ENCODE results near the gene ZNF439. TPM values are rescaled to one million over a fixed set of nuclear protein-coding genes. Genes with fewer than 3 reads are reported as not detected.

Gene ZNF439
- total RNA-seq (2021): 2.2 and 3.3 TPM in 2 replicates
- long read RNA-seq, partial matches to known transcripts: 0 of 12 reads
- long read RNA-seq, other reads (novel, unspliced or antisense): 11 of 12 reads

- no peak within 1 kb of the TSS for H2AFZ ChIP-seq (ENCODE audit: low read length)
- H3K27me3 ChIP-seq (ENCODE audit: insufficient read depth, low read length): no peaks in the 10 kb centered on the region
- no peak within 1 kb of the TSS for H3K18ac ChIP-seq (ENCODE audit: insufficient read length, low read depth, low read length)
- no peaks in the 10 kb centered on the region for H3K79me1 ChIP-seq (ENCODE audit: insufficient read depth, low read depth, low read length, poor library complexity, severe bottlenecking)
- no peak within 1 kb of the TSS for H3K14ac ChIP-seq (ENCODE audit: insufficient read depth, low read length)
- H3K4me2 ChIP-seq (ENCODE audit: insufficient read depth, insufficient read length, low read length): peak within 1 kb of the TSS; percentile 28
- H4K91ac ChIP-seq (ENCODE audit: insufficient read length, low read depth, low read length): no peak within 1 kb of the TSS
- no peak within 1 kb of the TSS for H3K9ac ChIP-seq (ENCODE audit: extremely low read depth, insufficient read length, low read length)
- no peak within 1 kb of the TSS for H2BK15ac ChIP-seq (ENCODE audit: low read depth, low read length)
- H3K4ac ChIP-seq (ENCODE audit: low read depth, low read length): no peak within 1 kb of the TSS
- no peaks in the 10 kb centered on the region for H3K9me3 ChIP-seq (ENCODE audit: control insufficient read depth, low read depth, low read length)
- no peak within 1 kb of the TSS for H2BK120ac ChIP-seq (ENCODE audit: low read depth, low read length, poor library complexity, severe bottlenecking)
- peak; percentile 37 for DNase-seq
- no peak within 1 kb of the TSS for H2BK12ac ChIP-seq (ENCODE audit: insufficient read length, low read depth, low read length)
- no peak within 1 kb of the TSS for H3K23ac ChIP-seq (ENCODE audit: insufficient read length, low read depth, low read length)
- no peaks in the 10 kb centered on the region for H3K4me1 ChIP-seq (ENCODE audit: insufficient read depth, low read length)
- no peak within 1 kb of the TSS for H3K27ac ChIP-seq (ENCODE audit: insufficient read length, low read depth, low read length)
- H2AK5ac ChIP-seq (ENCODE audit: insufficient read length, low read length): no peak within 1 kb of the TSS
- Mint-ChIP-seq H3K36me3 (ENCODE audit: insufficient read depth in 1 of 3, low read depth in 3 of 3) (peaks cover 0 to 8% (median 0%) of the 10 kb centered on the region in 3 experiments; a peak in 3 of 7 replicates), H3K27me3 (ENCODE audit: low read depth) (peaks cover 34% of the 10 kb centered on the region), H3K27ac (no peak within 1 kb of the TSS; a peak in 1 of 7 replicates), H3K4me3 (peak within 1 kb of the TSS in 1 of 2 experiments; percentile 68; a peak in 2 of 5 replicates), H3K4me1 (peaks cover 16 to 17% of the 10 kb centered on the region in 2 experiments), H3K9me3 (peaks cover 31 to 56% of the 10 kb centered on the region in 2 experiments)
- peaks cover 4% of the 10 kb centered on the region for H3K23me2 ChIP-seq (ENCODE audit: insufficient read length, low read depth, low read length, poor library complexity, severe bottlenecking)
- H2BK5ac ChIP-seq (ENCODE audit: insufficient read length, low read length): no peak within 1 kb of the TSS
- H4K8ac ChIP-seq (replicated peaks; ENCODE audit: insufficient read length, low read depth, low read length): no peak within 1 kb of the TSS
- no peak within 1 kb of the TSS for H3T11ph ChIP-seq (ENCODE audit: low read length)
- no peak within 1 kb of the TSS for H2BK20ac ChIP-seq (ENCODE audit: low read depth, low read length, poor library complexity, severe bottlenecking)
- no peak within 1 kb of the TSS for H4K5ac ChIP-seq (ENCODE audit: insufficient read length, low read depth, low read length)
- no peaks in the 10 kb centered on the region for H4K20me1 ChIP-seq (ENCODE audit: control insufficient read depth, insufficient read depth, insufficient read length)
- H3K79me2 ChIP-seq (ENCODE audit: insufficient read depth, low read length): no peaks in the 10 kb centered on the region
- no peak within 1 kb of the TSS for H3K56ac ChIP-seq (ENCODE audit: insufficient read length, low read depth, low read length)
- no peak for TF ChIP-seq CTCF (conservative IDR thresholded peaks at IDR 0.05)
- WGBS (ENCODE audit: extremely low coverage, insufficient read length, low lambda C conversion rate): no CpG with 5 or more reads among the region's 59 CpGs
Observed at GRCh38 chr19:11848594-11849469, at the start of gene ZNF439. ZNF439 (plus strand) TSS chr19:11848726; CDS start chr19:11848868, 142 bp downstream.
